ENCODE data around the gene CRHBP.

GRCh38 chr5:76964060-76964459 is 11.2 kb downstream of the CRHBP start:
- no peak for TF ChIP-seq EZH2 (IDR thresholded peaks at IDR 0.05; ENCODE audit: low read depth)
- no peak for TF ChIP-seq CTCF (conservative IDR thresholded peaks at IDR 0.05)

Data from PC-9 (cell line).